K562 (cell line): ENCODE measurements around the gene MPL. TPM values are rescaled to one million over a fixed set of nuclear protein-coding genes. Genes with fewer than 3 reads are reported as not detected.

Experiments
- ARID1B ChIP-seq: fragments of 450-650 bp; IDR thresholded peaks from 2 replicates; pipeline ENCODE4 v1.6.1; 2016; ENCODE audit warnings: antibody characterized with exemption, mild to moderate bottlenecking, inconsistent platforms
- ELF4 ChIP-seq: fragments of 450-650 bp; formaldehyde crosslinking; IDR thresholded peaks from 2 replicates; pipeline ENCODE4 v1.4.0; 2022; ENCODE audit warnings: missing genetic modification characterization
- HDAC1 ChIP-seq, 2 experiments: fragments of 450-650 bp; IDR thresholded peaks; 2 replicates each; pipeline ENCODE4 v1.6.1; 2016 to 2017; ENCODE audit warnings: inconsistent platforms in 1 of 2, mild to moderate bottlenecking in 1 of 2, moderate library complexity in 1 of 2
- HMGXB4 ChIP-seq: sonication (generic); formaldehyde crosslinking; IDR thresholded peaks from 2 replicates; pipeline ENCODE4 v1.8.1; 2023; ENCODE audit warnings: mild to moderate bottlenecking, missing genetic modification reagents
- ID3 ChIP-seq, 2 experiments: fragments of 250-450 bp in 1 of 2; fragments of 450-650 bp in 1 of 2; sonication (Bioruptor Pico) in 1 of 2; IDR thresholded peaks; 2 replicates each; pipeline versions ENCODE4 v1.6.1 to v1.8.0; 2016 to 2021; ENCODE audit warnings: mild to moderate bottlenecking in 2 of 2, moderate library complexity in 2 of 2, missing compliant biosample characterization in 1 of 2, missing genetic modification characterization in 1 of 2
- MAFG ChIP-seq: fragments of 450-650 bp; conservative IDR thresholded peaks from 2 replicates; pipeline ENCODE4 v1.6.1; 2016; ENCODE audit warnings: missing genetic modification characterization, missing compliant biosample characterization
- MECOM ChIP-seq: fragments of 250-450 bp; sonication (Bioruptor Pico); IDR thresholded peaks from 2 replicates; pipeline ENCODE4 v1.8.0; 2022; ENCODE audit warnings: inconsistent platforms
- MYNN ChIP-seq, 2 experiments: sonication (generic); formaldehyde crosslinking in 1 of 2; IDR thresholded peaks; 2 replicates each; pipeline versions ENCODE4 v1.5.0 to v1.6.1; 2016 to 2020; ENCODE audit warnings: antibody characterized with exemption in 1 of 2, missing genetic modification reagents in 1 of 2
- PHF8 ChIP-seq: fragments of 200-600 bp; sonication (generic); IDR thresholded peaks from 2 replicates; pipeline ENCODE4 v1.6.1; 2012; ENCODE audit warnings: mixed run types, mild to moderate bottlenecking, inconsistent platforms, low read length, moderate library complexity, borderline replicate concordance
- PKNOX1 ChIP-seq: fragments of 450-650 bp; IDR thresholded peaks from 2 replicates; pipeline ENCODE4 v1.6.1; 2016
- XRCC4 ChIP-seq: IDR thresholded peaks from one replicate; pipeline ENCODE4 v1.6.1; 2011; ENCODE audit not compliant: insufficient read depth, insufficient read length; ENCODE audit errors: extremely low read depth
- ZBTB9 ChIP-seq: fragments of 450-650 bp; formaldehyde crosslinking; IDR thresholded peaks from 2 replicates; pipeline ENCODE4 v1.4.0; 2020; ENCODE audit warnings: mild to moderate bottlenecking, moderate library complexity
- ZNF280A ChIP-seq: fragments of 450-650 bp; IDR thresholded peaks from 2 replicates; pipeline ENCODE4 v1.6.1; 2018; ENCODE audit warnings: mild to moderate bottlenecking, low read depth; ENCODE audit not compliant: partially characterized antibody
- ZNF592 ChIP-seq: fragments of 450-650 bp; IDR thresholded peaks from 2 replicates; pipeline ENCODE4 v1.6.1; 2017; ENCODE audit warnings: antibody characterized with exemption, mild to moderate bottlenecking
- polyA plus RNA-seq, 8 experiments: library from polyadenylated mRNA; depleted of rRNA in 4 of 8; stranded (reverse) in 5 of 8; unstranded in 3 of 8; fragments of >200 nt; fragmentation: Nextera tagmentation in 2 of 8; fragmentation: Illumina TruSeq in 1 of 8; extraction: Ambion mirVana in 2 of 8; extraction: Trizol in 1 of 8; gene quantifications; 2 replicates each; pipeline versions ENCODE4 v1.2.1 to v1.2.3, GENCODE V29; 2011 to 2014; ENCODE audit warnings: inconsistent platforms in 1 of 8, missing spikeins in 1 of 8
- total RNA-seq, 7 experiments: library from RNA; depleted of rRNA in 6 of 7; stranded (reverse); fragments of >200 nt in 6 of 7; fragmentation: Illumina TruSeq in 2 of 7; extraction: Trizol in 2 of 7; gene quantifications; 2 replicates each; pipeline versions ENCODE4 v1.2.1 to v1.2.3, GENCODE V29; 2011 to 2021; ENCODE audit warnings: low replicate concordance in 1 of 7

Gene MPL
- total and polyA plus RNA-seq, 9 of the 15 experiments (the other 6 are each of a cell fraction or from before 2014, with no cell fraction given), result not detected

- TF ChIP-seq XRCC4 (no peak), HMGXB4 (peak; percentile 65; the same call in 1 of the 2 replicates), ZBTB9 (CRISPR knock-in tag) (peak; percentile 42; the same call in 1 of the 2 replicates), ARID1B (peak; percentile 73), PKNOX1 (peak; percentile 97), PHF8 (peak; percentile 100), MYNN (IDR thresholded peaks at IDR 0.05) (no peak), MYNN (CRISPR knock-in tag; IDR thresholded peaks at IDR 0.05) (no peak), ZNF280A (no peak), MECOM (CRISPR knock-in tag) (0 out of 2 replicates have a peak, but pooled peaks have one; percentile 30), ELF4 (CRISPR knock-in tag) (peak; percentile 98), MAFG (tag) (peak; percentile 76), ZNF592 (no peak), ID3 (CRISPR knock-in tag; IDR thresholded peaks at IDR 0.05) (no peak), ID3 (tag; IDR thresholded peaks at IDR 0.05) (peak; percentile 42; the same call in 1 of the 2 replicates), HDAC1 (IDR thresholded peaks at IDR 0.05) (peak in 1 of 2 experiments; percentile 98; a peak in 2 of 4 replicates)
Observed at GRCh38 chr1:43389326-43390313, 52.0 kb downstream of the MPL start, which contains the start of the genes MED8 and SZT2 (continued).
